GM18502 (cell line): ENCODE measurements around the gene GALNTL6.

Experiments
- ATAC-seq: cut with Tn5 transposase; IDR thresholded peaks from one replicate; pipeline ENCODE4 v1.9.1; 2021; ENCODE audit warnings: mild to moderate bottlenecking; ENCODE audit not compliant: unreplicated experiment, poor library complexity

The GALNTL6 gene

DNA sequence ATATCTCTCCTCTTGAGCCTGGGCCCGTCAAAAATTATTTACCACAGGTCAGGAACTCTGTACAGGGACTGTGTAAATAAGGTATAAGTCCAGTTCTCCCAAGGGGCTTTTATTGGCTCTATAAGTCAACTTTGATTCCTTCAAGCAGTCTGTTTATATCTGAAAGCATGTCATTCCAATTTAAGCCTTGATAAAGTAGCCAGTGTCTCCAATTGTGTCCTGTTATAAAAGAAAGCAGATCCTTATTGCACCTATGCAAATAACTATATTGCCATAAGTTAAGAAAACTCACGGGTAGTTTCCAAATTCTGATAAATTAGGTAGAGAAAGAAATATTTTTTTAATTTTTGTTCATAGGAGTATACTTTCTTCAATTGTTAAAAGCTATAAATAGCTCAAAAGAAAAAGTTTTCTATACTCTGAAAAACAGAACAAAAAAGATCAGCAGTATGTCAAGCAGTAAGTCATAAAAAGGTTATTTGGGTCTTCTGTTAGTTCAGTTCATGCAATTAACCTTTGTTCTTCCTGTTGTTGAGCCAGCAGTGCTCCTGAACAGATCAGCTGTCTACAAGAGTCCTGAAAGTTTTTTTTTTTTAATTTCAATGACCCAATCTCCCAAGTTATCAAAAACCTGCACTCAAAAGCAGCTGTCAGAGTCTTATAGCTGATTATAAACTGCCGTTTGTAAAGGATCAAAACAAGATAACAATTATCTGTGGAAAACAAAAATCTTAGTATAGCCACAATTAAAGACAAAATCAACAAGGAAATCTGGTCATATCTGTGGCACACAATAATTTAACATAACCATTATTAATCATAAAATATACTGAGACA lies 1177.0 kb downstream of the GALNTL6 start:
- ATAC-seq = no peak

DNA sequence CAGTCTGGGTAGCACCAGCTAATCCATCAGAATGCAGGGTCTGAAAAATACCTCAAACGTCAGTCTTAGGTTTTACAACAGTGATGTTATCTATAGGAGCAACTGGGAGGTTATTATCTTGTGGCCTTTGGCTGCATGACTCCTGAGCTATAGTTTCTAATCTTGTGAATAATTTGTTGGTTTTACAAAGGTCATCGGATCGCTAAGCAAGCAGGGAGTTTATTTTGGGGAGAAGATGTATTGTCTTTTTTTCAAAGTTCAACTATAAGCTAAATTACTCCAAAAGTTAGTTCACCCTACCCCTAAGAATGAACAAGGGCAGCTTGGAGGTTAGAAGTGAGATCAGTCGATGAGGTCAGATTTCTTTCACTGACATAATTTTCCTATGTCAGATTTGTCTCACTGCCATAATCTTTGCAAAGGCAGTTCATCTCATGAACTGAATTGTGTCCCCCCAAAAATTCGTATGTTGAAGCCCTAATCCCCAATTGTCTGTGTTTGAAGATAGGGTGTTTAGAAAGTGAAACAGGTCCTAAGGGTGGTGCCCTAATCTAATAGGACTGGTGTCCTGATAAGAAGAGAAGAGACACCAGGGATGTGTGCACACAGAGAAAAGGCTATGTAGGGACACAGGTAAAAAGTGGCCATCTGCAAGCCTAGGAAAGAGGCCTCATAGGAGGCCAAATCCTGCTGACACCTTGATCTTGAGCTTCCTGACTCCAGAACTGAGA lies 1179.6 kb downstream of the GALNTL6 start:
- ATAC-seq = no peak

DNA sequence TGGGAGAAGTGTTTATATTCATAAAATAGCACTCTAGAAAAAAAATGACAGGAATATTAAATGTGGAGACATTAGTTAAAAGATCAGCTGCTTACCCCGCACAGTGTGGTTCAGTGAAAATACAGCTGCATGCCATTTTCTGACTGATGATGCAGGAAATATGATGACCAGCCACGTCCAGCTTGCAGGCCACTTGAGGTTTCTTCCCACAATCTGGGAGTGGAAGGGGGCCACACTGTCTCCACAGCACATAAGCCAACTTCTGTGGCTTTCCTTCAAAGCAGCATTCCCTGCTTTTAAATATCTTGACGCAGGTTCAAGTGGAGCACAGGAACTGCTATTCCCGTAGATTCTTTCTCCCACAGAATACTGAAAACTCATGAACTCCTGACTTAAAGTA lies 1182.0 kb downstream of the GALNTL6 start:
- no peak for ATAC-seq

DNA sequence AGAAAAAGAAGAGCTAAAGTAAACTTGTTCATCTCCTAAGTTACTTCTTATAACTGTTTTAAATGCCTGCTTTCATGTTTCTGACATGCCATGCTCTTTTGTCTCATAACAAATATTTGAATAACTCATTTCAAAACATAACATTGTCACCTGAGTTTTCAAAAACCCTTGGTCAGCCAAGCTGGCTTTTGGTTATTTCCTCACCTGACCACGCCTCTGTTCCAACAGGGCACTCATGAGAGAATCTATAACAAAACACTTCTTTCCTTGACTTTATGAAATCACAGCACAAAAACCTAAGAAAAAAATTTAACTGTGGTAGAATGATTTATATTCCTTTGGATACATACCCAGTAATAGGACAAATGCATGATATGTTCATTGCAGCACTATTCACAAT lies 1182.5 kb downstream of the GALNTL6 start:
- ATAC-seq = no peak

DNA sequence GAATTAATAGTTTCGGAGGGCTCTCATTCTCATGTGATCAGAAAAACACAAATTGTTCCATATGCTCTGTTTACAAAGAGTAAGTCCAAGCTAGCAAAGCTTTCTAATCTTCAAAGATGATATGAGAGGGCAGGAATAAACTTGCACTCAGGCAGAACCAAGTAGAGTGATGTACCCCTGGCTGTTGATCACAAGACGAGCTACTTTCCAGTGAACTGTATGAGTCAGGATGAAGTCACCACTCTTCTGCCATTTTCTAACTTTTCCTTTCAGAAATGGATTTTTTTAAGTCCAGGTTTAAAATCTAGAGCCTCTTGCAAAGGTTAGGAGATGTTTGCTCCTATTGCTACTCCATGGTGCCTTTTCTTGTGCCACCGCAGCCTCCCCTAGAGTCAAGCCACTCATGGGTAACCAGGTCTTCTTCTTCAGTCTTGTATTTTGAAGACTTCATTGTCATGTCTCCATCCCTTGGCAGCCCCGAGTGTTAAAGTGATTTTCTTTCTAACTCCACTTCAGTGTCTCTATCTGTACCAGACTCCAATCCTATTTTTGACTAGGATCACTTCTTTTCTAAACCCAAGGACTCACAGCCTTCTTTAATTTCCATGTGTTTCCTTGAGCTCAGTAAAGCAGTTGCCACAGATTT lies 1183.5 kb downstream of the GALNTL6 start:
- ATAC-seq = no peak

DNA sequence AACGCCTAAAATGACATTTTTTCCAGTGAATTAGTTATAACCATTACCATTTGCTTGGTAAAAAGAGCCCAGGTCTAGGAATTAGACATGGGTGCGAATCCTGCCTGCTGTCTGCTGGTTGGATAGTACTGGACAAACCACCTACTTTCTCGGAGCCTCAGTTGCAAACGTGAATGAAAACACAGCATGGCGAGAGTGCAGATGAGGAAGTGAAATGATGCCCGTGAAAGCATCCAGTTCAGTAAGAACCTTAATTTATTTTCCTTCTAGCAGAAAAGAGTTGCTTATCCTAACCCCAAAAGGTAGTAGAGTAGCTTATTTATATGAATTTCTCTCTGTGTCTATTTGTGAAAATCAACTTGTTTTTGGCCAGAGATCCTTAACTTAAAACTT lies 1184.0 kb downstream of the GALNTL6 start:
- ATAC-seq = no peak

DNA sequence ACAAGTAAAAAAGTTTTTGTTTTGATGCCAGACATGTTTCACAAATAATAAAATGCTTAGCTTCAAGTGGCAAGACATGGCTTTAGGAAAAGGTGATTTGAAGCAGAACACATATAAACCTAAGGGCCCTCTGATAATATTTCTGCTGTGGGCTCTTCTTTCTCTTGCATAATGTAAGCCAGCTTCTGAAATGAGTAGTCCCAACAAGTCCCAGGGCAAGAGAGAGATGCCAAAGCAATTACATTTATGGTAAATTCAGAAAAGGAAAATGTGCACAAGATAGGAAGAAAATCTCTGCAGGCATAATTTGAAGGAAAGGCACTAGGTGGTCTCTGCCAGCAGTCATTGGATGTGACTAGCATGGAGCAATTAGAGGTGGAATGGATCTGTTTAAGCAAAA lies 1184.7 kb downstream of the GALNTL6 start:
- ATAC-seq = no peak

DNA sequence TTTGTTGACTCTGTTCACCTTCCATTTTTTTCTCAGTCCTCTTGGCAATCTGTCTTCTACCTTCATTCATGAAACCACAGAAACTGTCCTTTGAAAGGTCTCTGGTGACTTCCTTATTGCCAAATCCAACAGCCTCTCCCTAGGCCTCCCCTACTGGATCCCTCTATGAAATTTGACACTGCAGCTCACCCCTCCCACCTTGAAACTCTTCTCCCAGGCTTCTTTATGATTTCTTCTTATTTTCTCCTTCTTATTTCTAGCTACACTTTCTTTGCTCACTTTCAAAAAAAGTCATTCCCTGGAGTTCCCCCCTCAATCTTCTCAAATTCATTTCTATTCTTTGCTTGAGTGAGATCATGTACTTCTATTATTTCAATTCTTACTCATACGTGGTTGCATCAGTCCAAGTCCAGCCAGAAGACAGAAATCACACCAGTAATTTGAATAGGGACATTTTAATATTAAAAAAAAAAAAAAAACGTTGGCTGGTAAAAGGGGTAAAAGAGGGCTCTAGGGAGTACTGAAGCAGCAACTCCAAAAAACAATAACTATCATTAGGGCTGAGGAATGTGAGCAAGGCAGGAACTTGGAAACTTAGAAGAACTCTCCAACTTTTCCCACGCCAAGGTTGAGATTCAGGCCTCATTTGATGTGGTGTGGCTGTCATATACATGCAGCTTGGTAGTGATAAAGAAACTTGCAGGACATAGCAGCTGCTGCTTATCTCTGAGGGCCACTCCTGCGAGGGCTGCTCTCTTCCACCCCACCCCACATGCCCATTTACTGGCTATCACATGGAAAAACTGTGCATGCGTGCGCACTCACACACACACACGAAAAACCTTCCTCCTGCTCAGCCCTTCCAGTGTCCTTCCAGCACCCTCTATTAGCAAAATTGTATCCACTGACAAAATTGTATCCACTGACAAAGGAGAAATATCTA lies 1185.6 kb downstream of the GALNTL6 start:
- peak; percentile 46 for ATAC-seq

DNA sequence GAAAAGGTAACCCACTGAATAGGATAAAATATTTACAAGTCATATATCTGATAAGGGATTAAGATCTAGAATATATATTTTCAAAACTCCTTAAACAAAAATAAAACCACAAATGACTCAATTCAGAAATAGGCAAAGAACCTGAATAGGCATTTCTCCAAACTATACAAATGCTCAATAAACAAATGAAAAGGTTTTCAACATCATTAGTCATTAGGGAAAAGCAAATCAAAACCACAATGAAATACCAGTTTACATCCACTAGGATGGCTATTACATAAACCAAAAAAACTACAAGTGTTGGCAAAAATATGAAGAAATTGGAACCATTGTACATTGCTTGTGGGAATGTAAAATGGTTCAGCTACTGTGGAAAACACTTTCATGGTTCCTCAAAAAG lies 1188.4 kb downstream of the GALNTL6 start:
- ATAC-seq = no peak

DNA sequence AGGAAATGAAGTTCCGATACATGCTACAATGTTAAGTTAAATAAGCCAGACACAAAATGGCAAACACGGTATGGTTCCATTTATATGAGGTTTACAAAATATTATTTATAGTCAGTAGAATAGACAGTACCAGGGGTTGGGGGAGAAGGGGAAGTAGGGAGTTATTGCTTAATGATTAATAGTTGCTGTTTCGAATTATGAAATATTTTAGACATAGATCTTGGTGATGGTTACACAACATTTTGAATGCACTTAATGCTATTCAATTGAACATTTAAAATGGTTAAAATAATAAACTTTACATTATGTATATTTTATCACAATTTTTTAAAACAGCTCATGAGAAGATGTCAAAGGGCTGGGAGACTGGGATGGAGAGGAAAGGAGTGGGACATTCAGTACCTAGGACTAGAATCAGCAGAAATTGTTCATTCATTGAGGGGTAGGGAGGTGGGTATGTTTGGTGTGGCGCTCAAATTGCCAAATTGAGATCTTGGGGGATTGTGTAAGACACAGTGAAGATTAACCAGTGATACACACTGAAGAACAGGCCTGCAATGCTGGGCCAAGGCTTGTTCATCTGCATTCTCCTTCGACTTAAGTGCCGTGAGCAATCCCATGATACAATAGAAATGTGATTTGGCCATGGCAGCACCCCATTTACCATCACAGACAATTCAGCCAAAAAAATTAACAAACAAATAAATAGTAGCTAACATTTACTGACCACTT lies 1189.8 kb downstream of the GALNTL6 start:
- ATAC-seq = no peak

DNA sequence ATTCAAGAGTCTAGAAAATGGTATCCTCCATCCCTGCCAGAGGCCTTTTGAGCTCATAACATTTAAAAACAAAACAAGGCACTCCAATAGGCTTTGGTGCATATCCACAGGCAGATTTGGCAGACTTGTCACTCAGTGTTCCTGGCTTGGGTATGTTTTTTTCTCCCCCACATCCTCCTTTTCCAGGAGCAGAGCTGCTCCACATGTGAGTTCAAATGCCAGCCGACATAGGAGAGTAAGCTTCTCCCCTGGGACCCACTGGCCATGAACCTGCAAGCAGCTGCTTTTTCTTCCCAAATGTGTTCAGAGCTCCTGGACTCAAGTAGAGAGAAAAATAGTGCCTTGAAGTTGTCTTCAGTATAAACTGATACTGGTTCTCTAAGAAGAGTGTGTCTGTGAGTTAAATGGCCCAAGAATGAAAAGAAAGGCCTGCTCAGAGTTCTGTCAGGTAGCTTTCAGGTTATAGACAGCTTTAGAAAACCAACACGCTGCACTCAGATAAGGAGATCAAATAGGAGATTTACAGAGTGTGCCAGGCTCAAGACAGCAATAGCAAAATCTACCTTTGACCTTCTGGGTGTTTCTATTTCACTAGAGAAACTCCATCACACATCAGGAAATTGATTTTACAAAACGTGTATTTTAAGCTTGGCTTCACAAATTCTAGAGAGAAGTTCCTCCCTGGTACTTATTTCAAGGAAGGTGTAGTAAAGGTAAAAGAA lies 1192.9 kb downstream of the GALNTL6 start:
- ATAC-seq = no peak

DNA sequence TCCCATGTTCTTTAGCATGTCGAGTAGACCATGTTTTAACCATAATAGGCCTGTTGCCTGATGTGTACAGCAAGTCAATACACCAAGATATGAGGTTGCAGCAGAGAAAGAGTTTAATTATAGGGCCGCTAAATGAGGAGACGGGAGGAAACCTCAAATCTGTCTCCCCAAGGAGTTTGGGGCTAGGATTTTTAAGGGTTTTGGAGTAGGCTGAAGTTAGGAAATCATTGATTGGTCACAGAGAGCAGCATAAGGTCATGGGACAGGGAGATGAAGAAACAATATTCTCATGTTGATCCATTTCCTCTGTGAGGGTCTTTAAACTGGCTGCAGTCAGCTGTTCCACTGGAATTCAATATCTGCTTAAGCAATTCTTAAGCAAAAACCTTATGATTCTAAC lies 1195.2 kb downstream of the GALNTL6 start:
- no peak for ATAC-seq

DNA sequence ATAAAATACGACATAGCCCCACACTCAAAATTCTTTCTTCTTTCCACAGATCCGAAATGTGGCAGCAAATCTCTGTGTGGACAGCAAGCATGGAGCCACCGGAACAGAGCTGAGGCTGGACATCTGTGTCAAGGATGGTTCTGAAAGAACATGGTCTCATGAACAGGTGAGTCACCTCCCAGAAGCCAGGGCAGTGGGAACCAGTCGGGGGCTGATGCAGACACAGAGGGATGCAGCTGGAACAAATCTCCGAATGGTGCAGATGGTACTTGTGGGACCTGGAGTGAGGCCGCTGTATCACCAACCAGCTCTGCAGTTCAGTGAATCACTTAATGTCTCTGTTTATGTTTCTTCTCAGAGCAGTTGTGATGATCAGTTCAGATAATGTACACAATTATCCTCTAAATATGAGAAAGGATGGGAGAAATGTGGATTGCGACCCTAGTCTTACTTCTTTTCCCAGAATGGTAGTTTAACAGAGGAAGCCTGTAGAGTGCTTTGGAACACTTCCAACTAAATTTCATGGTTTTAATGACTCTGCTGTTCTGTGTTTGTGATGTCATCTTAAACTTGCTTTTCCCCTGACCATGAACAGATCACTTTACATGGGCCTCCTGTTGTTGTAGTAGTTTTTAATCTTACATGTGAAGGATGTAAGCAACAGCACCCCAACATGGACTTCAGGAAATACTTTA lies 1196.1 kb downstream of the GALNTL6 start:
- ATAC-seq = no peak

DNA sequence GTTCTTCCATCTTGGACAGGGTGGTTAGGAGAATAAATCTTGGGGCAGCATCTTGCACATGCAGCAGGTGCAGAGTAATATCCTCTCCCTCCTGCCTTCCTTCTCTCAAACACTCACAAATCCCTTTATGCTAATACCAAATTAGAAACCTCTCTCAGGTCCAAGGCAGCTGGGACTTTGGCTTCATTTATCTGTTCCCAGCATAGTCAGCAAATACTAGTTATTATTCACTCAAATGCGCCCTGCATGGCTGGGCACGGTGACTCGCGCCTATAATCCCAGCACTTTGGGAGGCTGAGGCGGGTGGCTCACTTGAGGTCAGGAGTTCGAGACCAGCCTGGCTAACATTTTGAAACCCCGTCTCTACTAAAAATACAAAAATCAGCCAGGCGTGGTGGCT lies 1199.4 kb downstream of the GALNTL6 start:
- no peak for ATAC-seq

DNA sequence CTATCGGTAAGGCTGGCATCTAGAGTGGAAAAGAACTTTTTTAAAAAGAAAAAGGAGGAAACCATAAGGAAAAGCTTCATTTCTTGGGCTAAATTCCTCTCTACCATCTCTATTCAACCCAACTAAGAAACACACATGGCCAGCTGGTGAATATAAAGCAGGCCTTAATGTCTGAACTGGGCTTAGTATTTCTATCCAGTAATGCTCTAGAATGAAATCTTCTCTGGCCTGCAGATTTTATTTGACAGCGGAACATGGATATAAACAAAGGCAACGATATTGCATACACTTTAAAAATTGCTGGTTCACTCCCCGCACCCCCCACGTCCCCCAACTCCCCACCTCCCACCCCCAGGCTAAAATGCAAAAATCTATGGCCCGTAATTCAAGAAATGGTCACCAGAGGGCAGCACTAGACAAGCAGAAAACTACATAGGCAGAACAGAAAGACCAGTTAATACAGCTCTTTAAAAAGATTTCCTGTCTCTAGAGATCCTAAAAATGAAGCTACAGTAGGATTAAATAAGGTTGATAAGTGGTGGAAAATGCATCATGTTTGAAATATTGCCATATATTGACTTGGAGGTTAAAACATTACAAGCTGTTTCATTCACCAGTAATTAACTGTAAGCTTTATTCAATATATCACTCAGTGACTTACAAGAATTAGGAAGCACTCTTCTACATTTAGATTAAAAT lies 1200.2 kb downstream of the GALNTL6 start:
- no peak for ATAC-seq

DNA sequence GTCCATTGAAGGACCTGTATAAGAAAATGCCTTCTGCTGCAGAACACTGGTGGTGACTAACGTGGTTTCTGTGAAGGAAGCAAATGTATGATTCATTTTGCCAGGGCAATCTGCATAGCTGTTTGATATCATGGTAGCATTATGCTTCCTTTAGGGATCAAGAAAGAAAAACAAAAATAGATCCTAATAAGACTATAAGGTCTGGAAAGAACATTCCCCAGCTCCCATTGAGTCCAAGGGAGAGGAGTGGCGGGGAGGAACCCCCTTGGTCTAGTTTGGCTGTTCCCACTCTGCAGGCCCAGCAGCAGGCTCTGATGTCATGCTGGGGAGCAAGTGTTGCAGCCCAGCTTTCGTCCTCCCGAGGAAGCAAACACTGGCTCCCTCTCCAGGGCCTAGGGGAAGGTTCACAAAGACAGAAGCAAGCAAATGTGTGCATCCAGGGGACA lies 1200.9 kb downstream of the GALNTL6 start:
- no peak for ATAC-seq

DNA sequence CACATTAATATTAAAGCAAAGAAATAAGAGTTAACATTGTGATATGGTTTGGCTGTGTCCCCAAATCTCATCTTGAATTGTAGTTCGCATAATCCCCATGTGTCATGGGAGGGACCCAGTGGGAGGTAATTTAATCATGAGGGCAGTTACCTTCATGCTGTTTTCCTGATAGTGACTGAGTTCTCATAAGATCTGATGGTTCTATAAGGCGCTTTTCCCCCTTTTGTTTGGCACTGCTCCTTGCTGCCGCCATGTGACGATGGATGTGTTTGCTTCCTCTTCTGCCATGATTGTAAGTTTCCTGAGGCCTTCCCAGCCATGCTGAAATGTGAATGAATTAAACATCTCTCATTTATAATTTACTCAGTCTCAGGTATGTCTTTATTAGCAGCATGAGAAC lies 1201.6 kb downstream of the GALNTL6 start:
- no peak for ATAC-seq

DNA sequence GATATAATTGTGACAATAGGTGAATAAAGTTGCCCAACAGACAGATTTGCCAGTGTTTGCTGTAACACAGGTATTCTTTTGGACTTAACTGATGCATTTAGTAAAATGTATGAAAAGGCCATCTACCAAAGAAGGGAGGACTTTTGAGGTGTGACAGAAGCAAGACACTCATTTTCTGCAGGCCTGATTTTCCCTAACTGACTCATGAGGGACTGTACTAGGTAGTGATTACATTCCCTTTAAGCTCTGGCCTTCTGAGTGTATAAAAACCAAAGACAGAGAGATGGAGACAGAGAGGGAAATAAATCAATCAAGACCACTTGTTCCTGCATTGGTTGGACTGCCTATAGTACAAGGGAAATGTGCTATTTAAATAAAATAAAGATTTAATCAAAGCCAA lies 1204.6 kb downstream of the GALNTL6 start:
- no peak for ATAC-seq
